Hematopoietic multipotent progenitor cell treated with erythropoietin and hydrocortisone succinate and interleukin-3 and kit ligand, for 15 days (in vitro differentiated cells): ENCODE data around the gene ELOVL1.

Source experiments
- DNase-seq: peaks from one replicate; pipeline ENCODE4 v3.0.0-alpha.2; 2015; ENCODE audit warnings: low spot score

Gene ELOVL1

GRCh38 chr1:43354936-43355335, 12.9 kb downstream of the ELOVL1 start:
- no peak for DNase-seq

GRCh38 chr1:43354471-43354870, 13.3 kb downstream of the ELOVL1 start:
- no peak for DNase-seq

DNA sequence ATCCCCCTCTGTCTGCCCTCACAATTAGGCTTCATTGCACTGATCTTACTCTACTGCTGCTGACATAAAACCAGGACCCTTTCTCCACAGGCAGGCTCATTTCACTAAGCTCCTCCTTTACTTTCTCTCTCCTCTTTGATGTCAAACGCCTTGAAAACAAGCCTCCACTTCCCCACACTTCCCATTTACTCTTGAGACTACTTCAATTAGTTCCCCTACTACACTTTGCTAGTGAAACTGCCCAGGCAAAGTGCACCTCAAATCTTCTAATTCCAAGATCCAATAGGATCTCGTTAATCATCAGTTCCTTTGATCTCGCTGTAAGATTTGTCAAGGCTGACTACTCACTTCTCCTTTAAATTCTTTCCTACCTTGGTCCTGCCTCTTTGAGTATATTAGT, 14.9 kb downstream of the ELOVL1 start:
- no peak for DNase-seq

GRCh38 chr1:43352351-43352705, 15.5 kb downstream of the ELOVL1 start:
- no peak for DNase-seq

DNA sequence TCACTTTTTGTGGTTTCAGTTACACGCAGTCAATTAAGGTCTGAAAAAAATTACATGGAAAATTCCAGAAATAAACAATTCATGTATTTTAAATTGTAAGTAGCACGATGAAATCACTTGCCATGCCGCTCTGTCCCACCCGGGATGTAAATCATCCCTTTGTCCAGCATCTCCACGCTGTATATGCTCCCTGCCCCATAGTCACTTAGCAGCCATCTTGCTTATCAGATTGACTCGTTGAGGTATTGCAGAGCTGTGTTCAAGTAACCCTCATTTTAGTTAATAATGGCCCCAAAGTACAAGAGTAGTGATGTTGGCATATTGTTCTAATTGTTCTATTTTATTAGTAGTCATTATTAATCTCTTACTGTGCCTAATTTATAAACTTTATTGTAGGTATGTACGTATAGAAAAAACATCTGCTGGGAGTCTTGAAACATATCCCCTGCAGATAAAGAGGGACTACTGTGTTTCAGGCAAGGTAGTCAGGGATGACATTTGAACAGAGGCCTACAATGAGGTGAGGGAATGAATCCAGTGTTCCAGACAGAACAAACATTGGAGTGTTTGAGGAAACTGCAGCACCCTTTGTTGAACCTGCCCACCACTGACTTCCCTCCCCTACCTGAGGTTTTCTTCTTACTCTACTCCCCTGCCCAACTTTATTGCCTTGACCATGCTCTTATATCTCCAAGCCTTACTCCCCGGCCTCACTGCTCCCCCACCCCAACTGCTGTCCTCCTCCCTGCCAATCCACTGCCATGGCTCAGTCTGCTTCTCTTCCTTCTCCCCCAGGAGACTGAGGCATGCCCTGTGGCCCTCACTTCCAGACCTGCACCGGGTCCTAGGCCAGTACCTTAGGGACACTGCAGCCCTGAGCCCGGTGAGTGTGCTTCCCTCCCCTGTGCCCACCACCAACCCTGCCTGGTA, 16.1 kb downstream of the ELOVL1 start:
- DNase-seq: no peak

- DNase-seq: no peak
These were observed 16.8 kb downstream of the ELOVL1 start for GRCh38 chr1:43350976-43351375.

DNA sequence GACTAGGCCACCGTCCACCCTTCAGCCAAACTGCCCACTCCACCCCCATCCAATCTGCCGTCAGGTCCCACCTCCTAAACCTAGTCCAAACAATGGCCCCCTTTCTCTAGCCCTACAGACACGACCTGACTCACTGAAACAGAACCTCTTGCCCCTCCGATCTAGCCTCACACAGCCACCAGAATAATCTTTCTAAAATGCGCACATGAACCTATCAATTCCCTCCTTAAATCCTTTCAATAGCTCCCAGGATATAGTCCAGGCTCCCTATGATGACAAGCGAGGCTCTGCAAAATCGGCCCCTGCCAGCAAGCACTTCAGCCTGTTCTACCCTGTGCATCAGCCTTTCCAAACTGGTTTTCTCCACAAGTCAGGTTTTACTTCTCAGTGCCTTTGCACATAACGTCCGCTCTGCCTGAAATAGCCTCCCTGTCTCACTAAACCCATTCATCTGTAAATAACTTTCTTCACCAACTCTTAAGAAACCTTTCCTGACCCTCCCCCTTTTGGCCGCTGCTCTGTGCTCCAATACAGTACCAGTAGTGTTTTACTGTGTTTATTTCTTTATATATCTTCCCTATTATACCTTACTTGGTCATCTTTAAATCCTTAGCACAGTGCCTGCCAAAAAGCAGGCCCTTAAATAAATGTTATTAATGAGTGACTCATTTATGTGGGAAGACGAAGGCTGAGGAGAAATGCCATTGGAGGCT, 18.1 kb downstream of the ELOVL1 start:
- no peak for DNase-seq

DNA sequence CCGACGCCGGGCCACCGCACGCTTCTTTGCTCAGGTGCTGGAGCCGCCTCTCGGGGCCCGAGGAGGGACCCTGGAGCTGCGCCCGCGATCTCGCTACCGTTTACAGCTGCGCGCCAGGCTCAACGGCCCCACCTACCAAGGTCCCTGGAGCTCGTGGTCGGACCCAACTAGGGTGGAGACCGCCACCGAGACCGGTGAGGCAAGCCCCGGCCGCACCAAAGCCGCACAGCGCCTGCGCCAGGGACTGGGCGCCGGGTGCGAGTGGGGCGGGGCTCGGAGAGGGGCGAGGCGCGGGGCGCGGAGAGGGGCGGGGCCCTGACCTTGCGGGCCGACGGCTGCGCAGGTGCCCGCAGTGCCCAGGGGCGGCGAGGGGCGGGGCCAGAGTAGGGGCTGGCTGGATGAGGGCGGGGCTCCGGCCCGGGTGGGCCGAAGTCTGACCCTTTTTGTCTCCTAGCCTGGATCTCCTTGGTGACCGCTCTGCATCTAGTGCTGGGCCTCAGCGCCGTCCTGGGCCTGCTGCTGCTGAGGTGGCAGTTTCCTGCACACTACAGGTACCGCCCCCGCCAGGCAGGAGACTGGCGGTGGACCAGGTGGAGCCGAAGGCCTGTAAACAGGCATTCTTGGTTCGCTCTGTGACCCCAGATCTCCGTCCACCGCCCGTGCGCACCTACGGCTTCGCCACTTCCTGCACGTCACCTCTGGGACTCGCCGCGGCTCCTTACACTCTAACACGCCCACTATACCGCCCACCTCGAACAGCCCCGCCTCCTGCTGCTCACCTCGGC, 18.8 kb downstream of the ELOVL1 start:
- DNase-seq: no peak

- no peak for DNase-seq
These were observed 19.4 kb downstream of the ELOVL1 start for GRCh38 chr1:43348343-43348808.

DNA sequence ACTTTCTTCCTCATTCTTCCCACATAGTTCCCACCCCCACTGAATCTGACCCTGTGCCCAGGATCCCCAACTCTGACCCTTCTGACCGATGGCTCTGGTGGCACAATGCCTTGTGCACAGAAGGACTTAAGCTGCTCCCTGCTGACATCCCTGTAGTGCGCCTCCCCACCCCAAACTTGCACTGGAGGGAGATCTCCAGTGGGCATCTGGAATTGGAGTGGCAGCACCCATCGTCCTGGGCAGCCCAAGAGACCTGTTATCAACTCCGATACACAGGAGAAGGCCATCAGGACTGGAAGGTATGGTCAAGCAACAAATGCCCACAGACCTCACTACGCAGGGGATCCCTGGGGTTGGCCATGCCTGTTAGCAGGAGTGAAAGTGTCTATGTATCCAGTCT, 21.2 kb downstream of the ELOVL1 start:
- no peak for DNase-seq

DNA sequence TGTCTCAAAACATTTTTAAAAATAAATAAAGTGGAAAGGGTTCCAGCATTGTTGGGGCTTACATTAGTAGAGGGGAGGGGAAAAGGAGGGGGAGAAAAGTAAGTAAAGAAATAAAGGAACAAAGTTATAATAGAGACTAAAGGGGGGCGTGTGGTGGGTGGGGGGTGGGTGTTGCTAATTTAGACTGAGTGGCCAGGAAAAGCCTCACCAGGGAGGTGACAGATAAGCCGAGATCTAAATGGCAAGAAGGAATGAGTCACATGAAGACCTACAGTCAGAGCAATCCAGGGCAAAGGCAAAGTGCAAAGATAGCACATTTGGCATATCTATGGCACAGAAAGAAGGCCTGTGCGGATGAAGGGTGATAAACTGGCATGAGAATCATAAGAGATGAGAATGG, 22.7 kb downstream of the ELOVL1 start:
- DNase-seq: peak; percentile 74

GRCh38 chr1:43344267-43344850, 23.5 kb downstream of the ELOVL1 start:
- DNase-seq: peak; percentile 60

- no peak for DNase-seq
These were observed 27.3 kb downstream of the ELOVL1 start for GRCh38 chr1:43340559-43340958.

DNA sequence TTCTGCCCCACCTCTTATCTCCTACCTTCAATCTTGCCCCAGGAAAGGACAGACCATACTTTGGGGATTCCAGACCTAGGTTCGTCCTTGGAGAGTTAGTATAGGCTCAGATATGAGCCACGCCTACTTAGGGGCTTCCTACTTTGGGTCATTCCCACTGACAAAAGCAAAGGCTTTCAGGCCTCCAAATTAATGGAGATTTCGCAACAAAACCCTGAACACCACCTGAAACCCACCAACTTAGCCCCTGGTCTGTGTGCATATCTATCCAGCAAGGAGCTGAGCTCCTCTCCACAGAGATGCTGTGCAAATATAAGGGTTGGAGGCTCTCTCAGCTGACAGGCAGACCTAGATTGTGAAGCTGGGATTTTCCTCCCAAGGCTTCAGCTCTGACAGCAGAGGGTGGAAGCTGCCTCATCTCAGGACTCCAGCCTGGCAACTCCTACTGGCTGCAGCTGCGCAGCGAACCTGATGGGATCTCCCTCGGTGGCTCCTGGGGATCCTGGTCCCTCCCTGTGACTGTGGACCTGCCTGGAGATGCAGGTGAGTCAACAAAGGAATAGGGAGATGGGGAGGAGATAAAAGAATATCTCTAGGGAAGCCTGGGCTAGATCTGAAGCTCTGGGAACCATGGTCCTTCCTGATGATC, 28.1 kb downstream of the ELOVL1 start:
- no peak for DNase-seq

GRCh38 chr1:43338001-43338400, 29.8 kb downstream of the ELOVL1 start:
- no peak for DNase-seq

DNA sequence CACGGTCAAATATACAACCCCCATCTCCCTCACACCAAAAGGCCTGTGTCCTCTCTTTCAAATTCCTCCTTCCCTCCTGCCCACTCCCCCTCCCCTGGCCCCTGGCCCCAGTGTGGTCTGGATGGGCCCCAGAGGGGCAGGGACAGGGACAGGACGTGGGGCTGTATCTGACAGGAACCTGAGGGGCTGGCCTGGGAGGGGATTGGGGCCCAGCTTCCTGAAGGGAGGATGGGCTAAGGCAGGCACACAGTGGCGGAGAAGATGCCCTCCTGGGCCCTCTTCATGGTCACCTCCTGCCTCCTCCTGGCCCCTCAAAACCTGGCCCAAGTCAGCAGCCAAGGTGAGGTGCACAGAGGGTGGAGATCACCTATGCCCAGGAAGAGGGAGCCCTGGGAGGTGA, 30.2 kb downstream of the ELOVL1 start, which contains the start of gene MPL:
TSS of gene MPL (plus strand) at position 231 of the 400 bp plus-strand sequence. CDS start at position 262, 31 bp downstream.
- DNase-seq: no peak

DNA sequence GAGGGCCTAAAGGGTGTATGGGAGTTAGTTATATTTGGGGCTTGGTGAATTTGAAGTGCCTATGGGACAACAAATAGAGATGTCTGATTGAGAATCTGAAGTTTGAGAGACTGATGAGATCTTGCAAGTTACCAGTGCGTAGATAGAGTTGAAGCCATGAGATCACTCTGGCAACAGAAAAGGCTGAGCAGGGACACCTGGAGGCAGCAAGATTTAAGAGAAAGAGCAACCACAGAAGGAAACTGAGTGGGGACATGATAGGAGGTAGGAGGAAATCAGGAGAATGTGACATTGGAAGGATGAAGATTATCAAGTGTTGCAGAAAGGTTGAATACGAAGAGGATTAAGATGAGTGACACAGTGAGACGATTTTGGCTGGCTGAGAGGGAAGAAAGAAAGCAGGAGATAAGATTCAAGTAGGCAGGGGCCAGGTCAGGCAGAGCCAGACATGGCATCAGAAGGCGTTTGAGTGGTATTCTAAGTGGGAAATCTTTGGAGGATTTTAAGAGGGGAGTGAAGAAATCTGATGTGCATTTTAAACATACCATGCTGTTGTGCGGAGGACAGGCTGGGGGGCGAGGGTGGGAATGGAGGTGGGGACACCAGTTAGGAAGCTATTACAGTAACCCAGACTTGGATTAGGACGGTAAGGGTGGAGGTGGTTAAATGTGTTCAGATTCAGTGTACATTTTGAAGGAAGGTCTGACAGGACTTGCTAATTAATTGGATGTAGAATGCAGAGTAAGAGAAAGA, 33.2 kb downstream of the ELOVL1 start:
- DNase-seq: no peak

DNA sequence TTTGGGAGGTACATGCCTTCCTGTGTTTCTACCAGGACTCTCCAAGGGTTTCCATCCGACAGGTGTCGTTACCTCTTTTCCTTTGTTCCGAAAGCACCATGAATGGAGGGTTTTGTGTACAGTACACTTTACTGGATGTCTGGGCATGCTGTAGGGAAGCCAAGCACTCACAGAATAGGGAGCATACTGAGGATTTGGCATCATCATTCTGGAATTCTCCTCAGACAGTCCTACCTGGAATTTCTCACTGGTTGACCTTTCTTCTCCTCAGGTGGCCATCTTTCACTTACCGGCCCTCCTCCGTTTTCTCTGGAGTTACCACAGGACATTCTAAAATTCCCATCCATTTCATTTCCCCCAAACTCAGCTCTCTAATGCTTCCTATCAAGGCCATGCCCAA, 36.1 kb downstream of the ELOVL1 start:
- DNase-seq: no peak

- DNase-seq: peak; percentile 51
These were observed 37.6 kb downstream of the ELOVL1 start for GRCh38 chr1:43329995-43330751.
